K562 (cell line): ENCODE data around the gene TAF5L. TPM values are rescaled to one million over a fixed set of nuclear protein-coding genes. Genes with fewer than 3 reads are reported as not detected.

ENCODE experiments used
- ATAC-seq: fragments of 200-7000 bp; cut with Tn5 transposase; 3 replicates; pipeline ENCODE4 v1.9.1; 2020; ENCODE audit warnings: moderate library complexity
- BruUV-seq: library from RNA; stranded (reverse); fragments of 400-500 nt; replicated peaks from 2 replicates; lab custom pipeline; 2021; lab: Mats Ljungman, UMichigan
- CTCF ChIA-PET: fragments of 300-600 bp; formaldehyde crosslinking; extraction: SDS; loops from one replicate; lab custom pipeline; 2021; ENCODE audit warnings: low intra/inter-chr PET ratio; lab: Yijun Ruan, JAX
- POLR2A ChIA-PET: fragments of 300-600, 350-650 bp; sonication (Branson Sonifier 250); formaldehyde crosslinking; extraction: SDS; loops from one replicate; lab custom pipeline; 2021; ENCODE audit warnings: antibody characterized with exemption, inconsistent platforms; lab: Yijun Ruan, JAX
- DNase-seq, 4 experiments: peaks; one replicate each; pipeline versions ENCODE4 v3.0.0 to v3.0.0-alpha.2; 2011 to 2018; ENCODE audit warnings: low spot score in 3 of 4, mixed read lengths in 3 of 4; ENCODE audit errors: extremely low read depth in 1 of 4
- FAIRE-seq: peaks from 2 replicates; lab custom pipeline; 2011; peaks lifted over from hg19 to GRCh38; lab: Jason Lieb, UNC
- H2AFZ ChIP-seq: 2 replicates; pipeline ENCODE4 v1.6.0; 2011; ENCODE audit warnings: low read depth, low read length, control low read depth, inconsistent platforms
- H3K27ac ChIP-seq: fragments of 200-600 bp; 3 replicates; pipeline ENCODE4 v1.8.0; 2011; ENCODE audit warnings: low read depth, mild to moderate bottlenecking, control low read depth, inconsistent platforms, low read length, moderate library complexity, mixed read lengths; ENCODE audit errors: extremely low read depth
- H3K27me3 ChIP-seq, 2 experiments: fragments of 300-600 bp in 1 of 2; 2 replicates in 1 of 2; 3 replicates in 1 of 2; pipeline versions ENCODE4 v1.6.0 to v1.8.0; 2011; ENCODE audit warnings: inconsistent platforms in 2 of 2, low read length in 2 of 2, mild to moderate bottlenecking in 1 of 2, mixed read lengths in 1 of 2, moderate library complexity in 1 of 2; ENCODE audit not compliant: control insufficient read depth in 2 of 2, insufficient read depth in 2 of 2
- H3K36me3 ChIP-seq: fragments of 300-600 bp; 3 replicates; pipeline ENCODE4 v1.8.0; 2011; ENCODE audit warnings: mild to moderate bottlenecking, low read length, inconsistent platforms; ENCODE audit not compliant: control insufficient read depth, insufficient read depth
- H3K4me1 ChIP-seq, 2 experiments: fragments of 200-600 bp in 1 of 2; replicated peaks in 1 of 2; 2 replicates in 1 of 2; 3 replicates in 1 of 2; pipeline versions ENCODE4 v1.5.1 to v1.8.0; 2011; ENCODE audit warnings: inconsistent platforms in 2 of 2, low read length in 2 of 2, mild to moderate bottlenecking in 1 of 2, mixed read lengths in 1 of 2, moderate library complexity in 1 of 2; ENCODE audit not compliant: control insufficient read depth in 2 of 2, insufficient read depth in 2 of 2
- H3K4me2 ChIP-seq: 2 replicates; pipeline ENCODE4 v1.6.1; 2011; ENCODE audit warnings: low read length, control low read depth, inconsistent platforms, mixed read lengths; ENCODE audit not compliant: insufficient read depth
- H3K4me3 ChIP-seq: fragments of 200-600 bp; sonication (generic), shearing (Covaris generic); 2 replicates; pipeline ENCODE4 v1.5.1; 2016; ENCODE audit warnings: control low read depth, inconsistent platforms
- H3K79me2 ChIP-seq: fragments of 200-600 bp; 3 replicates; pipeline ENCODE4 v1.8.0; 2011; ENCODE audit warnings: low read length, inconsistent platforms; ENCODE audit not compliant: control insufficient read depth, insufficient read depth
- H3K9ac ChIP-seq, 2 experiments: 2 replicates each; pipeline versions ENCODE4 v1.6.0 to v1.6.1; 2011; ENCODE audit warnings: low read depth in 2 of 2, low read length in 2 of 2, control low read depth in 1 of 2, inconsistent platforms in 1 of 2, mild to moderate bottlenecking in 1 of 2, mixed read lengths in 1 of 2; ENCODE audit not compliant: insufficient read depth in 1 of 2
- H3K9me1 ChIP-seq: one replicate; pipeline ENCODE4 v1.6.0; 2011; ENCODE audit warnings: inconsistent platforms, mild to moderate bottlenecking, low read length, moderate library complexity; ENCODE audit not compliant: control insufficient read depth, insufficient read depth
- H3K9me3 ChIP-seq: replicated peaks from 2 replicates; pipeline ENCODE4 v1.5.1; 2011; ENCODE audit warnings: low read depth, low read length, inconsistent platforms; ENCODE audit not compliant: control insufficient read depth, insufficient read depth
- H4K20me1 ChIP-seq: replicated peaks from 2 replicates; pipeline ENCODE4 v1.6.1; 2011; ENCODE audit warnings: low read length, inconsistent platforms, mixed read lengths; ENCODE audit not compliant: control insufficient read depth, insufficient read depth
- COPS2 ChIP-seq: fragments of 450-650 bp; conservative IDR thresholded peaks from 2 replicates; pipeline ENCODE4 v1.6.1; 2016; ENCODE audit warnings: mild to moderate bottlenecking, moderate library complexity
- CSDE1 ChIP-seq, 2 experiments: fragments of 450-650 bp; IDR thresholded peaks; 2 replicates each; pipeline ENCODE4 v1.6.1; 2016; ENCODE audit warnings: mild to moderate bottlenecking in 1 of 2
- E2F3 ChIP-seq: fragments of 250-450 bp; sonication (Bioruptor Pico); IDR thresholded peaks from 2 replicates; pipeline ENCODE4 v1.4.0; 2020; ENCODE audit warnings: mild to moderate bottlenecking
- GTF2E2 ChIP-seq: fragments of 200-800 bp; sonication (Bioruptor generic); IDR thresholded peaks from 2 replicates; pipeline ENCODE4 v1.6.1; 2016; ENCODE audit warnings: missing genetic modification characterization, missing compliant biosample characterization
- KLF16 ChIP-seq: IDR thresholded peaks from 2 replicates; pipeline ENCODE4 v1.6.1; 2016; ENCODE audit warnings: antibody characterized with exemption
- MYNN ChIP-seq, 2 experiments: sonication (generic); formaldehyde crosslinking in 1 of 2; IDR thresholded peaks; 2 replicates each; pipeline versions ENCODE4 v1.5.0 to v1.6.1; 2016 to 2020; ENCODE audit warnings: antibody characterized with exemption in 1 of 2, missing genetic modification reagents in 1 of 2
- PCBP2 ChIP-seq: fragments of 200-400 bp; formaldehyde crosslinking; IDR thresholded peaks from 2 replicates; pipeline ENCODE4 v1.6.1; 2018; ENCODE audit warnings: low read length, low read depth, mild to moderate bottlenecking, moderate library complexity; ENCODE audit not compliant: poor library complexity, severe bottlenecking
- POLR2B ChIP-seq: fragments of 450-650 bp; IDR thresholded peaks from 2 replicates; pipeline ENCODE4 v1.6.1; 2018; ENCODE audit warnings: low read depth; ENCODE audit not compliant: partially characterized antibody
- POLR2G ChIP-seq: fragments of 200-400 bp; formaldehyde crosslinking; IDR thresholded peaks from 2 replicates; pipeline ENCODE4 v1.6.1; 2017; ENCODE audit warnings: low read depth, mild to moderate bottlenecking, antibody characterized with exemption, low read length, moderate library complexity
- POLR2H ChIP-seq: IDR thresholded peaks from 2 replicates; pipeline ENCODE4 v1.6.1; 2016; ENCODE audit warnings: missing genetic modification characterization, low read depth, mild to moderate bottlenecking, control low read depth, missing compliant biosample characterization, moderate library complexity
- PTTG1 ChIP-seq: fragments of 450-650 bp; IDR thresholded peaks from 2 replicates; pipeline ENCODE4 v1.6.1; 2016; ENCODE audit warnings: low read depth, mild to moderate bottlenecking, missing genetic modification characterization, missing compliant biosample characterization
- PYGO2 ChIP-seq: fragments of 450-650 bp; IDR thresholded peaks from 2 replicates; pipeline ENCODE4 v1.6.1; 2016; ENCODE audit warnings: mild to moderate bottlenecking, missing genetic modification characterization, moderate library complexity, missing compliant biosample characterization
- TBL1XR1 ChIP-seq, 2 experiments: IDR thresholded peaks; 2 replicates each; pipeline ENCODE4 v1.6.1; 2012; ENCODE audit warnings: improper control_type of control experiment in 2 of 2, low read length in 2 of 2, mild to moderate bottlenecking in 1 of 2
- TSC22D4 ChIP-seq: fragments of 450-650 bp; IDR thresholded peaks from 2 replicates; pipeline ENCODE4 v1.6.1; 2016; ENCODE audit warnings: missing genetic modification characterization, missing biosample characterization, control low read depth
- ZNF134 ChIP-seq: fragments of 250-450 bp; sonication (Bioruptor Pico); conservative IDR thresholded peaks from 2 replicates; pipeline ENCODE4 v1.4.0; 2020
- ZNF174 ChIP-seq: fragments of 250-450 bp; sonication (Bioruptor Pico); IDR thresholded peaks from 2 replicates; pipeline ENCODE4 v1.4.0; 2020; ENCODE audit warnings: mild to moderate bottlenecking
- ZNF324 ChIP-seq: fragments of 250-450 bp; sonication (Bioruptor Pico); IDR thresholded peaks from 2 replicates; pipeline ENCODE4 v1.4.0; 2020; ENCODE audit warnings: mild to moderate bottlenecking
- ZNF766 ChIP-seq: fragments of 200-800 bp; sonication (Bioruptor generic); conservative IDR thresholded peaks from 2 replicates; pipeline ENCODE4 v1.6.1; 2016; ENCODE audit warnings: missing genetic modification characterization, missing compliant biosample characterization
- WGBS: fragments of 100-300 bp; shearing (Covaris generic); methylation state at CpG from one replicate; pipeline ENCODE4 v1.1.6; 2016; ENCODE audit warnings: low coverage, mixed read lengths; ENCODE audit not compliant: insufficient coverage; ENCODE audit errors: missing lambda C conversion rate; 5-methylcytosine and 5-hydroxymethylcytosine counted together
- in situ Hi-C: fragments of 300-500 bp; cut with MboI; formaldehyde crosslinking; loops from 4 replicates; pipeline ENCODE4 v1.15.0; 2018; ENCODE audit warnings: inconsistent platforms, mixed read lengths
- intact Hi-C: fragments of 100-400 bp; cut with micrococcal nuclease; formaldehyde crosslinking; loops from 2 replicates; pipeline ENCODE4 v1.14.2; 2022
- polyA plus RNA-seq, 8 experiments: library from polyadenylated mRNA; depleted of rRNA in 4 of 8; stranded (reverse) in 5 of 8; unstranded in 3 of 8; fragments of >200 nt; fragmentation: Nextera tagmentation in 2 of 8; fragmentation: Illumina TruSeq in 1 of 8; extraction: Ambion mirVana in 2 of 8; extraction: Trizol in 1 of 8; gene quantifications; 2 replicates each; pipeline versions ENCODE4 v1.2.1 to v1.2.3, GENCODE V29; 2011 to 2014; ENCODE audit warnings: inconsistent platforms in 1 of 8, missing spikeins in 1 of 8
- total RNA-seq, 7 experiments: library from RNA; depleted of rRNA in 6 of 7; stranded (reverse); fragments of >200 nt in 6 of 7; fragmentation: Illumina TruSeq in 2 of 7; extraction: Trizol in 2 of 7; gene quantifications; 2 replicates each; pipeline versions ENCODE4 v1.2.1 to v1.2.3, GENCODE V29; 2011 to 2021; ENCODE audit warnings: low replicate concordance in 1 of 7
- TF ChIP-seq, protein P1 (sequence below): fragments of 450-650 bp; IDR thresholded peaks from 2 replicates; pipeline ENCODE4 v1.7.0; 2016; ENCODE audit warnings: borderline replicate concordance

Gene TAF5L
- total and polyA plus RNA-seq, 9 of the 15 experiments (the other 6 are each of a cell fraction or from before 2014, with no cell fraction given), result 2.2 to 34.2 (median 23.3) TPM

DNA sequence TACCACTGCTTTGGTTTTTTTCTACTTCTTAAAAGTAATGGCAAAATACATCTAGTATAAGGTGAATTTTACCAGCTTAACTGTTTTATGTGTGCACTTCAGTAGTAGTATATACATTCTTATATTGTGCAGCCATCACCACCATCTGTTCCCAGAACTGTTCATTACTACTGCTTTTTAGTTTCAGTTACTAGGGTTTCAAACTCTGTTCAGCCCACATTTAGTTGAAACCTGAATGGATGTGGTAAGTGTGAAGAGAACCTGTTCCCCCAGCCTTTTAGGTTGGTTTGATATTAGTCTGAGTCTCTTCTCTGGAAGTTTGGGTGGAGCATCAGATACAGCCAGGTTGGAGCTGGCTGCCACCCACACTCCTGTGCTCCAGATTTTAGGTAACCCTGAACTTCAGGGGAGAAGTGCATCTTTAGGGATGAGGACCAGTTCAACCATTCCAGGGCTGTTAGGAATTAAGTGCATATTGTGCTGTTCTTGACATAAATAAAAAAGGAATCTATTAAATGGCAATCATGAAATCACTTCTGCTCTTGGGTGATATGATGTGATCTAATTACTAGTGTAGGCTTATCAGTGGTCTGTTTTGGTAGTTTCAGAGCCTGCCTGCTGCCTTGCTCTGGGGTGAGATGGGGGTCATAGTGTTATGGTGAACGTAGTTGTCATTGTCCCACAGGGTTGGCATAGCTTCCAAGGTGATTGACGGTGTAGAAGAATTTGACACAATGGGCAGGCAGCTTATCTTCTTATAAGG lies 32.3 kb upstream of the TAF5L start:
- no TSS peak for BruUV-seq
- Histone ChIP-seq H3K4me2 (no peak overlapping the region), H3K79me2 (no peaks in the 10 kb centered on the region), H3K36me3 (peaks cover 91% of the 10 kb centered on the region), H2AFZ (no peak overlapping the region), H3K27me3 (no peaks in the 10 kb centered on the region), H3K9me1 (peaks cover 2% of the 10 kb centered on the region), H3K9ac (no peak overlapping the region), H3K9me3 (no peaks in the 10 kb centered on the region), H4K20me1 (peaks cover 7% of the 10 kb centered on the region; the same call in 1 of the 2 replicates), H3K4me3 (no peak overlapping the region), H3K4me1 (no peaks in the 10 kb centered on the region), H3K27ac (no peak overlapping the region)
- intact Hi-C loops, result no loop called here
- ATAC-seq (no peak), FAIRE-seq (no peak), DNase-seq (no peak)
- ChIA-PET POLR2A (interaction anchor here (1.0 kb wide), 1 partner anchor 13 kb away, joined by 3 read pairs; no protein-coding TSS in a partner anchor), CTCF (interaction anchor here (0.6 kb wide), 1 partner anchor 691 kb away, joined by 3 read pairs; no protein-coding TSS in a partner anchor)
- no peak for TF ChIP-seq MYNN (IDR thresholded peaks at IDR 0.05)
- TF ChIP-seq MYNN (CRISPR knock-in tag; IDR thresholded peaks at IDR 0.05), result no peak
- TF ChIP-seq GTF2E2 (tag), result no peak
- TF ChIP-seq TBL1XR1 (IDR thresholded peaks at IDR 0.05; ENCODE audit: low read length in 2 of 2), result no peak
- no peak for TF ChIP-seq PTTG1 (tag)
- TF ChIP-seq CSDE1 (IDR thresholded peaks at IDR 0.05), result no peak
- TF ChIP-seq PCBP2, result no peak
- no peak for TF ChIP-seq ZNF766 (CRISPR knock-in tag)
- no peak for TF ChIP-seq POLR2G
- TF ChIP-seq ZNF134 (CRISPR knock-in tag), result no peak
- no peak for TF ChIP-seq PYGO2 (tag)
- no peak for TF ChIP-seq KLF16
- no peak for TF ChIP-seq COPS2
- no peak for TF ChIP-seq ZNF174 (CRISPR knock-in tag)
- TF ChIP-seq ZNF324 (CRISPR knock-in tag), result no peak
- no peak for TF ChIP-seq E2F3
- no peak for TF ChIP-seq TSC22D4 (tag)
- no peak for TF ChIP-seq POLR2B
- TF ChIP-seq, protein P1, sequence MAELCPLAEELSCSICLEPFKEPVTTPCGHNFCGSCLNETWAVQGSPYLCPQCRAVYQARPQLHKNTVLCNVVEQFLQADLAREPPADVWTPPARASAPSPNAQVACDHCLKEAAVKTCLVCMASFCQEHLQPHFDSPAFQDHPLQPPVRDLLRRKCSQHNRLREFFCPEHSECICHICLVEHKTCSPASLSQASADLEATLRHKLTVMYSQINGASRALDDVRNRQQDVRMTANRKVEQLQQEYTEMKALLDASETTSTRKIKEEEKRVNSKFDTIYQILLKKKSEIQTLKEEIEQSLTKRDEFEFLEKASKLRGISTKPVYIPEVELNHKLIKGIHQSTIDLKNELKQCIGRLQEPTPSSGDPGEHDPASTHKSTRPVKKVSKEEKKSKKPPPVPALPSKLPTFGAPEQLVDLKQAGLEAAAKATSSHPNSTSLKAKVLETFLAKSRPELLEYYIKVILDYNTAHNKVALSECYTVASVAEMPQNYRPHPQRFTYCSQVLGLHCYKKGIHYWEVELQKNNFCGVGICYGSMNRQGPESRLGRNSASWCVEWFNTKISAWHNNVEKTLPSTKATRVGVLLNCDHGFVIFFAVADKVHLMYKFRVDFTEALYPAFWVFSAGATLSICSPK, result no peak
- no peak for TF ChIP-seq POLR2H (tag)
- in situ Hi-C loops, result no loop called here
- 70% methylated on average over 2 of the region's 2 CpGs for WGBS
